H1 (cell line): ENCODE data around the gene MOK. TPM values are rescaled to one million over a fixed set of nuclear protein-coding genes. Genes with fewer than 3 reads are reported as not detected.

ENCODE experiments used
- CTCF ChIA-PET: fragments of 300-600 bp; sonication (Branson Sonifier 250); formaldehyde crosslinking; loops from one replicate; lab custom pipeline; 2021; ENCODE audit not compliant: partially characterized antibody; lab: Charles Lee
- POLR2A ChIA-PET: fragments of 300-600 bp; sonication (Branson Sonifier 250); formaldehyde crosslinking; loops from one replicate; lab custom pipeline; 2021; ENCODE audit warnings: inconsistent platforms; ENCODE audit not compliant: partially characterized antibody; lab: Charles Lee
- DNase-seq, 2 experiments: peaks; one replicate each; pipeline versions ENCODE4 v3.0.0 to v3.0.0-alpha.2; 2010 to 2022; ENCODE audit warnings: low spot score in 2 of 2, low read depth in 1 of 2, mixed read lengths in 1 of 2
- FAIRE-seq: peaks from 2 replicates; lab custom pipeline; 2011; peaks lifted over from hg19 to GRCh38; lab: Jason Lieb, UNC
- H2AFZ ChIP-seq: 2 replicates; pipeline ENCODE4 v1.8.1; 2012; ENCODE audit warnings: low read length, inconsistent platforms
- H2AK5ac ChIP-seq: 2 replicates; pipeline ENCODE4 v1.6.1; 2013; ENCODE audit warnings: low read depth, low read length
- H2BK120ac ChIP-seq: replicated peaks from 2 replicates; pipeline ENCODE3; 2013; ENCODE audit warnings: low read depth, low read length, inconsistent platforms
- H2BK12ac ChIP-seq: 2 replicates; pipeline ENCODE4 v1.6.1; 2013; ENCODE audit warnings: low read depth, low read length
- H2BK15ac ChIP-seq: 2 replicates; pipeline ENCODE4 v1.6.1; 2013; ENCODE audit warnings: low read length
- H2BK20ac ChIP-seq: 2 replicates; pipeline ENCODE4 v1.6.1; 2013; ENCODE audit warnings: low read length
- H2BK5ac ChIP-seq: 2 replicates; pipeline ENCODE4 v1.6.1; 2013; ENCODE audit warnings: low read depth, low read length
- H3K14ac ChIP-seq: 2 replicates; pipeline ENCODE4 v1.6.1; 2013; ENCODE audit warnings: inconsistent platforms; ENCODE audit not compliant: insufficient read length
- H3K18ac ChIP-seq: 2 replicates; pipeline ENCODE4 v1.6.1; 2013; ENCODE audit warnings: low read length; ENCODE audit errors: extremely low read depth
- H3K23ac ChIP-seq: 2 replicates; pipeline ENCODE4 v1.6.1; 2013; ENCODE audit warnings: inconsistent platforms; ENCODE audit not compliant: insufficient read length
- H3K23me2 ChIP-seq: 2 replicates; pipeline ENCODE4 v1.6.1; 2013; ENCODE audit warnings: low read depth, low read length
- H3K27ac ChIP-seq: 2 replicates; pipeline ENCODE4 v1.6.1; 2011; ENCODE audit warnings: low read depth, low read length, inconsistent platforms
- H3K27me3 ChIP-seq, 4 experiments: replicated peaks in 1 of 4; 1 replicate in 1 of 4; 2 replicates in 3 of 4; pipeline versions ENCODE4 v1.6.1 to v1.8.1; 2011 to 2013; ENCODE audit warnings: low read length in 3 of 4, mild to moderate bottlenecking in 3 of 4, inconsistent platforms in 2 of 4, mixed read lengths in 2 of 4, moderate library complexity in 1 of 4; ENCODE audit not compliant: control insufficient read depth in 3 of 4, insufficient read depth in 3 of 4; ENCODE audit errors: extremely low read depth in 1 of 4
- H3K36me3 ChIP-seq, 4 experiments: 2 replicates each; pipeline versions ENCODE4 v1.6.1 to v1.8.1; 2011 to 2013; ENCODE audit warnings: mild to moderate bottlenecking in 4 of 4, low read length in 3 of 4, moderate library complexity in 2 of 4, control low read depth in 1 of 4, inconsistent platforms in 1 of 4; ENCODE audit not compliant: insufficient read depth in 4 of 4, control insufficient read depth in 2 of 4
- H3K4ac ChIP-seq: replicated peaks from 2 replicates; pipeline ENCODE3; 2013; ENCODE audit warnings: low read length, low read depth, mixed read lengths, inconsistent platforms; ENCODE audit not compliant: insufficient read length
- H3K4me1 ChIP-seq, 4 experiments: replicated peaks in 1 of 4; 1 replicate in 1 of 4; 2 replicates in 3 of 4; pipeline versions ENCODE4 v1.6.1 to v1.8.1; 2011 to 2013; ENCODE audit warnings: low read length in 3 of 4, inconsistent platforms in 2 of 4, mixed read lengths in 1 of 4; ENCODE audit not compliant: insufficient read depth in 4 of 4, control insufficient read depth in 3 of 4
- H3K4me2 ChIP-seq, 2 experiments: 2 replicates each; pipeline versions ENCODE4 v1.6.1 to v1.8.1; 2011 to 2013; ENCODE audit warnings: low read depth in 2 of 2, low read length in 2 of 2, control low read depth in 1 of 2, inconsistent platforms in 1 of 2, mild to moderate bottlenecking in 1 of 2; ENCODE audit not compliant: insufficient read depth in 1 of 2
- H3K4me3 ChIP-seq, 4 experiments: fragments of 200-600, 300-600 bp in 1 of 4; sonication (generic), shearing (Covaris generic), sonication (Bioruptor Twin) in 1 of 4; 2 replicates each; pipeline versions ENCODE4 v1.5.1 to v1.8.1; 2011 to 2016; ENCODE audit warnings: low read length in 4 of 4, low read depth in 3 of 4, control low read depth in 2 of 4, inconsistent platforms in 2 of 4, mild to moderate bottlenecking in 2 of 4, mixed read lengths in 1 of 4, moderate library complexity in 1 of 4; ENCODE audit not compliant: insufficient read depth in 2 of 4; ENCODE audit errors: extremely low read depth in 1 of 4
- H3K56ac ChIP-seq: replicated peaks from 2 replicates; pipeline ENCODE3; 2013; ENCODE audit warnings: low read depth, mild to moderate bottlenecking, mixed read lengths, low read length, inconsistent platforms; ENCODE audit not compliant: insufficient read length
- H3K79me1 ChIP-seq: 2 replicates; pipeline ENCODE4 v1.6.1; 2013; ENCODE audit warnings: low read depth, low read length, control low read depth
- H3K79me2 ChIP-seq, 2 experiments: 2 replicates each; pipeline versions ENCODE4 v1.6.1 to v1.8.1; 2012 to 2013; ENCODE audit warnings: low read length in 2 of 2, mild to moderate bottlenecking in 2 of 2, inconsistent platforms in 1 of 2; ENCODE audit not compliant: insufficient read depth in 2 of 2, control insufficient read depth in 1 of 2
- H3K9ac ChIP-seq, 4 experiments: replicated peaks in 1 of 4; 1 replicate in 1 of 4; 2 replicates in 3 of 4; pipeline versions ENCODE4 v1.6.1 to v1.8.1; 2011 to 2013; ENCODE audit warnings: low read depth in 3 of 4, low read length in 3 of 4, control low read depth in 2 of 4, mild to moderate bottlenecking in 2 of 4, moderate library complexity in 2 of 4, inconsistent platforms in 1 of 4; ENCODE audit errors: extremely low read depth in 1 of 4
- H3K9me3 ChIP-seq, 2 experiments: 2 replicates each; pipeline versions ENCODE4 v1.6.1 to v1.8.1; 2012 to 2013; ENCODE audit warnings: mild to moderate bottlenecking in 2 of 2, moderate library complexity in 2 of 2, control low read depth in 1 of 2, inconsistent platforms in 1 of 2, low read depth in 1 of 2, low read length in 1 of 2, mixed read lengths in 1 of 2; ENCODE audit not compliant: insufficient read depth in 2 of 2
- H4K20me1 ChIP-seq, 2 experiments: replicated peaks in 1 of 2; 2 replicates each; pipeline versions ENCODE3 to v1.8.1; 2011 to 2013; ENCODE audit warnings: inconsistent platforms in 2 of 2, low read length in 2 of 2, mild to moderate bottlenecking in 1 of 2; ENCODE audit not compliant: insufficient read depth in 2 of 2, control insufficient read depth in 1 of 2
- H4K5ac ChIP-seq: 2 replicates; pipeline ENCODE4 v1.6.1; 2013; ENCODE audit warnings: low read length, low read depth, mixed read lengths, inconsistent platforms; ENCODE audit not compliant: insufficient read length
- H4K8ac ChIP-seq: 2 replicates; pipeline ENCODE4 v1.8.0; 2013; ENCODE audit warnings: mild to moderate bottlenecking, moderate library complexity, low read length, inconsistent platforms; ENCODE audit not compliant: insufficient read depth; ENCODE audit errors: extremely low read depth
- H4K91ac ChIP-seq: replicated peaks from 2 replicates; pipeline ENCODE3; 2013; ENCODE audit warnings: low read length, mixed read lengths, inconsistent platforms; ENCODE audit not compliant: insufficient read length
- CHD2 ChIP-seq: IDR thresholded peaks from 2 replicates; pipeline ENCODE4 v1.6.1; 2012; ENCODE audit warnings: low read length, improper control_type of control experiment
- PHF8 ChIP-seq: fragments of 200-600 bp; sonication (generic); conservative IDR thresholded peaks from 2 replicates; pipeline ENCODE4 v1.7.1; 2012; ENCODE audit warnings: low read depth, mild to moderate bottlenecking, inconsistent platforms, low read length, moderate library complexity
- SIRT6 ChIP-seq: IDR thresholded peaks from one replicate; pipeline ENCODE4 v1.7.1; 2012; ENCODE audit warnings: low read length, inconsistent platforms
- WGBS, 2 experiments: shearing (Covaris generic) in 1 of 2; methylation state at CpG; one replicate each; pipeline versions ENCODE4 v1.1.6 to v1.1.7; 2013 to 2015; ENCODE audit warnings: low lambda C conversion rate in 2 of 2, mixed read lengths in 2 of 2, inconsistent platforms in 1 of 2, low coverage in 1 of 2, missing lambda C conversion rate in 1 of 2; ENCODE audit not compliant: insufficient replicate concordance in 2 of 2, insufficient coverage in 1 of 2, insufficient read length in 1 of 2; ENCODE audit errors: extremely low coverage in 1 of 2, missing lambda C conversion rate in 1 of 2; 5-methylcytosine and 5-hydroxymethylcytosine counted together
- polyA plus RNA-seq, 7 experiments: library from polyadenylated mRNA; depleted of rRNA in 3 of 7; stranded (reverse) in 5 of 7; unstranded in 2 of 7; fragments of >200 nt in 5 of 7; fragments of 200-250 nt in 2 of 7; gene quantifications; 1 replicate in 5 of 7; 2 replicates in 1 of 7; 4 replicates in 1 of 7; pipeline versions ENCODE4 v1.2.1 to v1.2.3, GENCODE V29; 2011 to 2013; ENCODE audit warnings: missing spikeins in 2 of 7, mixed read lengths in 2 of 7
- total RNA-seq: library from RNA; stranded (reverse); fragmentation: NEBNext Ultra II Directional; extraction: Animal tissue kit (Norgen Biotek cat#: 25700); gene quantifications from 2 replicates; pipeline ENCODE4 v1.2.1, GENCODE V29; 2021

The MOK gene
- total and polyA plus RNA-seq, 2 of the 8 experiments (the other 6 are each of a cell fraction or from before 2014, with no cell fraction given), result 2.1 to 2.5 TPM

DNA sequence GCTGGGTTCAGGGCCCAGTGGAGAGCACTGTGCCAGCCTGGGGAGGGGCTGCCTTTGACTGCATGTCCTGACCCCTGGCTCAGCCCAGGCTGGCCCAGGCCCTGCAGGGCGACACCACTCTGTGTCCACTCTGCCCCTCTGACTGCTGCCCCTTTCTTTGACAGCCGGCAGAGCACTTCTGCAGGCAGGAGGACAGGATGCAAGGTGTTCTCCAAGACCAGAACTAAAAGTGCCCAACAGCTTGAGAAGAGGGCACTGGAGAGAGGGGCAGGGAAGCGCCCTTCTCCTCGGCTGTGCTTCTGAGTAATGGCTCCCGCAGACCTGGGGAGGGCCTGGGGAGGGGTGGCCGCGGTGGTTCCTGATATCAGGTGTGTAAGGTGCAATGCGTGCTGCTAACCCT lies 92.6 kb downstream of the MOK start:
- ChIA-PET POLR2A (interaction anchor here (0.8 to 1.5 kb wide), 3 partner anchors 9 to 125 kb away, joined by 3 to 4 read pairs (median 3); no protein-coding TSS in a partner anchor), CTCF (interaction anchor here (1.2 to 2.2 kb wide), 5 partner anchors 9 to 116 kb away, joined by 3 to 9 read pairs (median 6); no protein-coding TSS in a partner anchor)
- H3K14ac ChIP-seq, result no peak overlapping the region
- no peak overlapping the region for H3K4me3 ChIP-seq
- H4K8ac ChIP-seq, result peak overlapping the region; percentile 46; the same call in 1 of the 2 replicates
- peaks cover 0 to 3% (median 0%) of the 10 kb centered on the region in 4 experiments; a peak in 2 of 8 replicates for H3K36me3 ChIP-seq
- no peak for DNase-seq
- no peak for FAIRE-seq
- H2BK15ac ChIP-seq, result no peak overlapping the region
- H3K9me3 ChIP-seq, result no peaks in the 10 kb centered on the region
- peaks cover 2 to 14% of the 10 kb centered on the region in 2 experiments for H4K20me1 ChIP-seq
- H2BK20ac ChIP-seq, result no peak overlapping the region
- 88% methylated on average over 7 of the region's 8 CpGs; no CpG with 5 or more reads in 1 of the 2 experiments for WGBS, 2 experiments
- no peak overlapping the region for H3K18ac ChIP-seq
- no peaks in the 10 kb centered on the region for H3K23me2 ChIP-seq
- H3K79me1 ChIP-seq, result peaks cover 3% of the 10 kb centered on the region; the same call in 1 of the 2 replicates
- no peak overlapping the region for H3K27ac ChIP-seq
- no peak overlapping the region for H3K23ac ChIP-seq
- no peaks in the 10 kb centered on the region for H3K27me3 ChIP-seq
- H3K56ac ChIP-seq, result no peak overlapping the region
- H2BK12ac ChIP-seq, result no peak overlapping the region
- H3K4me2 ChIP-seq, result no peak overlapping the region
- H2BK5ac ChIP-seq, result no peak overlapping the region
- no peak overlapping the region for H2AK5ac ChIP-seq
- no peak overlapping the region for H4K5ac ChIP-seq
- H3K4me1 ChIP-seq, result peaks cover 0 to 12% (median 0%) of the 10 kb centered on the region in 4 experiments; a peak in 2 of 7 replicates
- no peak overlapping the region for H2AFZ ChIP-seq
- H3K9ac ChIP-seq, result no peak overlapping the region
- no peak overlapping the region for H4K91ac ChIP-seq
- peaks cover 0 to 17% of the 10 kb centered on the region in 2 experiments; a peak in 2 of 4 replicates for H3K79me2 ChIP-seq
- H3K4ac ChIP-seq, result no peak overlapping the region
- no peak overlapping the region for H2BK120ac ChIP-seq
- no peak for TF ChIP-seq SIRT6
- TF ChIP-seq CHD2, result no peak
- no peak for TF ChIP-seq PHF8
